HL-60/S4 (cell line): ENCODE results near the gene MAP1B.

Experiments
- in situ Hi-C: fragments of 300-500 bp; cut with MboI; formaldehyde crosslinking; loops from 2 replicates; pipeline ENCODE4 v1.14.3; 2022; ENCODE audit warnings: low sequenced_read_pairs

The MAP1B gene

GRCh38 chr5:72244862-72245371 is 137.6 kb downstream of the MAP1B start:
- in situ Hi-C loops = no loop called here

GRCh38 chr5:72245546-72245945 is 138.3 kb downstream of the MAP1B start:
- in situ Hi-C loops = no loop called here

GRCh38 chr5:72245951-72246532 is 138.8 kb downstream of the MAP1B start:
- in situ Hi-C loops = no loop called here

GRCh38 chr5:72246954-72247442 is 139.7 kb downstream of the MAP1B start:
- in situ Hi-C loops = no loop called here

- in situ Hi-C loops = no loop called here
Measured at GRCh38 chr5:72248410-72248981, 141.2 kb downstream of the MAP1B start.

- in situ Hi-C loops = no loop called here
Measured at GRCh38 chr5:72251386-72251785, 144.1 kb downstream of the MAP1B start.

GRCh38 chr5:72252008-72252407 is 144.7 kb downstream of the MAP1B start:
- in situ Hi-C loops = no loop called here

- in situ Hi-C loops = no loop called here
Measured at GRCh38 chr5:72252574-72253155, 145.4 kb downstream of the MAP1B start.

GRCh38 chr5:72255237-72255636 is 148.0 kb downstream of the MAP1B start:
- in situ Hi-C loops = no loop called here

- in situ Hi-C loops = no loop called here
Measured at GRCh38 chr5:72255670-72256069, 148.4 kb downstream of the MAP1B start.

- in situ Hi-C loops = no loop called here
Measured at GRCh38 chr5:72256536-72256935, 149.3 kb downstream of the MAP1B start.
